Neural cell (in vitro differentiated cells): ENCODE results near the gene DRAM1. TPM values are rescaled to one million over a fixed set of nuclear protein-coding genes. Genes with fewer than 3 reads are reported as not detected.

Experiments
- H2AFZ ChIP-seq: fragments of 200-600, 300-800 bp; sonication (generic), shearing (Covaris generic); 2 replicates; pipeline ENCODE4 v1.6.0; 2014; ENCODE audit warnings: low read depth, mild to moderate bottlenecking, antibody characterized with exemption, low read length, moderate library complexity
- H3F3A ChIP-seq: fragments of 200-600 bp; shearing (Covaris generic); 2 replicates; pipeline ENCODE4 v1.6.1; 2016; ENCODE audit warnings: mild to moderate bottlenecking, moderate library complexity, mixed read lengths, antibody characterized with exemption, low read length; ENCODE audit not compliant: insufficient read depth, poor library complexity, severe bottlenecking
- H3K27ac ChIP-seq: fragments of 200-600, 300-800 bp; sonication (generic), shearing (Covaris generic); 2 replicates; pipeline ENCODE4 v1.5.1; 2014; ENCODE audit warnings: mild to moderate bottlenecking, low read length, moderate library complexity
- H3K27me3 ChIP-seq: fragments of 300-800, 200-600 bp; sonication (generic), shearing (Covaris generic); 2 replicates; pipeline ENCODE4 v1.6.0; 2014; ENCODE audit warnings: mild to moderate bottlenecking, low read depth, low read length, moderate library complexity; ENCODE audit not compliant: insufficient read depth
- H3K36me3 ChIP-seq: fragments of 300-800, 200-600 bp; sonication (generic), shearing (Covaris generic); 2 replicates; pipeline ENCODE4 v1.5.1; 2014; ENCODE audit warnings: mild to moderate bottlenecking, antibody characterized with exemption, low read length, moderate library complexity; ENCODE audit not compliant: insufficient read depth
- H3K4me2 ChIP-seq: fragments of 300-800, 200-600 bp; sonication (generic), shearing (Covaris generic); 2 replicates; pipeline ENCODE4 v1.6.0; 2014; ENCODE audit warnings: mild to moderate bottlenecking, low read length
- H3K4me3 ChIP-seq: fragments of 300-800, 200-600 bp; sonication (generic), shearing (Covaris generic); 2 replicates; pipeline ENCODE4 v1.5.1; 2014; ENCODE audit warnings: mild to moderate bottlenecking, low read length, moderate library complexity
- H3K79me2 ChIP-seq: fragments of 200-600 bp; shearing (Covaris generic); replicated peaks from 2 replicates; pipeline ENCODE4 v1.6.0; 2014; ENCODE audit warnings: mild to moderate bottlenecking, low read length, moderate library complexity; ENCODE audit not compliant: insufficient read depth
- H3K9ac ChIP-seq: fragments of 300-800, 200-600 bp; sonication (generic), shearing (Covaris generic); 2 replicates; pipeline ENCODE4 v1.6.1; 2016; ENCODE audit warnings: mild to moderate bottlenecking, low read length, mixed read lengths
- H3K9me2 ChIP-seq: fragments of 200-600 bp; shearing (Covaris generic); 2 replicates; pipeline ENCODE4 v1.6.1; 2016; ENCODE audit warnings: mild to moderate bottlenecking, low read length, mixed read lengths; ENCODE audit not compliant: insufficient read depth
- H3K9me3 ChIP-seq: fragments of 200-600, 300-800 bp; sonication (generic), shearing (Covaris generic); 2 replicates; pipeline ENCODE4 v1.6.1; 2016; ENCODE audit warnings: mild to moderate bottlenecking, mixed run types, low read length, moderate library complexity, mixed read lengths
- H4K20me1 ChIP-seq: fragments of 200-600 bp; shearing (Covaris generic); 2 replicates; pipeline ENCODE4 v1.6.1; 2016; ENCODE audit warnings: mild to moderate bottlenecking, mixed run types; ENCODE audit not compliant: insufficient read depth
- EP300 ChIP-seq: fragments of 450-650 bp; conservative IDR thresholded peaks from 2 replicates; pipeline ENCODE4 v1.6.1; 2014; ENCODE audit warnings: antibody characterized with exemption, mild to moderate bottlenecking, moderate library complexity; ENCODE audit not compliant: poor library complexity, severe bottlenecking
- EZH2 ChIP-seq: fragments of 200-600, 300-800 bp; shearing (Covaris generic), sonication (generic); IDR thresholded peaks from 2 replicates; pipeline ENCODE4 v1.6.1; 2014; ENCODE audit warnings: antibody characterized with exemption, low read length, borderline replicate concordance, mild to moderate bottlenecking; ENCODE audit not compliant: insufficient read depth, poor library complexity, severe bottlenecking
- MXI1 ChIP-seq: fragments of 450-650 bp; conservative IDR thresholded peaks from 2 replicates; pipeline ENCODE4 v1.6.1; 2014; ENCODE audit warnings: antibody characterized with exemption, mild to moderate bottlenecking; ENCODE audit not compliant: poor library complexity, severe bottlenecking
- POLR2AphosphoS5 ChIP-seq: IDR thresholded peaks from 2 replicates; pipeline ENCODE4 v1.6.1; 2012
- RAD21 ChIP-seq: fragments of 450-650 bp; conservative IDR thresholded peaks from 2 replicates; pipeline ENCODE4 v1.6.1; 2014; ENCODE audit warnings: antibody characterized with exemption, mild to moderate bottlenecking, moderate library complexity
- SMC3 ChIP-seq: fragments of 450-650 bp; conservative IDR thresholded peaks from 2 replicates; pipeline ENCODE4 v1.6.1; 2014; ENCODE audit warnings: antibody characterized with exemption, mild to moderate bottlenecking, moderate library complexity; ENCODE audit not compliant: poor library complexity
- TAF1 ChIP-seq: IDR thresholded peaks from 2 replicates; pipeline ENCODE4 v1.6.1; 2012; ENCODE audit warnings: low read depth
- polyA plus RNA-seq: library from polyadenylated mRNA; depleted of rRNA; stranded (reverse); fragments of >200 nt; gene quantifications from 2 replicates; pipeline ENCODE4 v1.2.3, GENCODE V29; 2014
- TF ChIP-seq, protein P1 (sequence below): IDR thresholded peaks from 2 replicates; pipeline ENCODE4 v1.6.1; 2012; ENCODE audit warnings: borderline replicate concordance
- TF ChIP-seq, protein P2 (sequence below): fragments of 450-650 bp; IDR thresholded peaks from 2 replicates; pipeline ENCODE4 v1.5.1; 2014; ENCODE audit warnings: antibody characterized with exemption, mild to moderate bottlenecking, moderate library complexity; ENCODE audit not compliant: poor library complexity, severe bottlenecking

The DRAM1 gene
- polyA plus RNA-seq, 1 donor from 2014 or later: 0.17 TPM

DNA sequence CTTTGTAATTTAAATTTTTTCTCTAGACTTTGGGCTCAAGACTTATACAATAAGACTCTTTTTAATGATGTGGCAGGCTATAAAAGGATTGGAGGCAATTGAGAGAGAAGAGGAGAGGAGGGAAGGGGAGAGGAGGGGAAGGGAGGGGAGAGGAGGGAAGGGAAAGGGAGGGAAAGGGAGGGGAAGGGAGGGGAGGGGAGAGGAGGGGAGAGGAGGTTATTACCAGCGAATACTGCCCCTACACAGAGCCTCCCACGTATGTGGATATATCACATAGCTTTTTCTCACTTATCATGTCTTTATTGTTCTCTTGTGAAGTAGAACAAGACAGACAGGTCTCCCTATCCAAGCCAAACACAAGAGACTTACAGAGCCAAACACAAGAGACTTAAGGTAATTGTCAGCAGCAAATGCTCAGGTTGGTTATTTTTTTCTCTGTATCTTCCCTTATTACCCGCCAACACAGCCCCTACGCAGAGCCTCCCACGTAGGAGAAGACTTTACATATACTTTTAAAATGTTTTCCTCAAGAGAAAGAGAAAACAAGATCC lies 63.1 kb downstream of the DRAM1 start:
- Histone ChIP-seq H2AFZ (no peak overlapping the region), H3K4me2 (no peak overlapping the region)

DNA sequence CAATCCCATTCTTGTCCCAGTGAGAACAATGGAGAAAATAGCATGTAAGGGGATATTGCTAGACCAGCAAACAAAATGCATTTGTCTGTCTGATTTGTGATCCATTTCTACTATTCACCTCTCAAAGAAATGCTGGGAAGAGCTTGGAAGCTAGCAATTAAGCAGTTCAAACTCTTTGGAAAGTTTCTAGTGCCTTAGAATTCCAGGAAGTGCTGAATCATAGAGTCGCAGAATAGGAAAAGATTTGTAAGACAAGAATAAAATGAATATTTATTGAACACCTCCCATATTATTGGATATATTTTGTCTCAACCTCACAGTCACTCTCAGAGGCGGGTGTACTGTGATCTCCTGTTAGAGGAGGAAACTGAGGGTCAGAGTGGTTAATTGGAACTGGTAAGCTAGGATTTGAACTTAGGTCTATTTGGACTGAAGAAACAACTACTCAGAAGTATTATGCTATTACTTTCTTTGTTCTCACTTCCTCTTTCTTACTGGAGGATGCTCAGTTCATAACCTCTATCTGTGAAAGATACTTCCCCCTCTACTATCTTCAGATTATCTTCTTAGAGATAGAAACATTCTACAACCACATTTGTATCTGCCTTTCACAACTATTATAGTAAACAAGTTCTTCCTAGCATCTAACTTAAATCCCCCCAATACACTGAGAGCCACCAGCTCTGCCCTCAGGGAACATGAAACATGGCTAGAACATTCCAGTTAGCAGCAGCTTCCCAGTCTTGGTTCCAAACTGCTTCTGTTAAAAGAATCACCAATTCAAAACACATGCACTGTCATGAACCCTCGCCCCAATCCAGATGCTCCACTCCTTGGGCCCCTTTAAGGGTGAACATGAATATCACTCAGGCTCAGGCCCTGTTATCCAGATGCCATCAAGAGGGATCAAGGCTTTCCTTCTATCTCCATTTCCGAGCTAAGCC lies 64.2 kb downstream of the DRAM1 start:
- Histone ChIP-seq H3K36me3 (no peaks in the 10 kb centered on the region), H3K27me3 (no peaks in the 10 kb centered on the region)

More for the DNA sequence above, 63.1 kb downstream of the DRAM1 start:
- TF ChIP-seq, protein P1, sequence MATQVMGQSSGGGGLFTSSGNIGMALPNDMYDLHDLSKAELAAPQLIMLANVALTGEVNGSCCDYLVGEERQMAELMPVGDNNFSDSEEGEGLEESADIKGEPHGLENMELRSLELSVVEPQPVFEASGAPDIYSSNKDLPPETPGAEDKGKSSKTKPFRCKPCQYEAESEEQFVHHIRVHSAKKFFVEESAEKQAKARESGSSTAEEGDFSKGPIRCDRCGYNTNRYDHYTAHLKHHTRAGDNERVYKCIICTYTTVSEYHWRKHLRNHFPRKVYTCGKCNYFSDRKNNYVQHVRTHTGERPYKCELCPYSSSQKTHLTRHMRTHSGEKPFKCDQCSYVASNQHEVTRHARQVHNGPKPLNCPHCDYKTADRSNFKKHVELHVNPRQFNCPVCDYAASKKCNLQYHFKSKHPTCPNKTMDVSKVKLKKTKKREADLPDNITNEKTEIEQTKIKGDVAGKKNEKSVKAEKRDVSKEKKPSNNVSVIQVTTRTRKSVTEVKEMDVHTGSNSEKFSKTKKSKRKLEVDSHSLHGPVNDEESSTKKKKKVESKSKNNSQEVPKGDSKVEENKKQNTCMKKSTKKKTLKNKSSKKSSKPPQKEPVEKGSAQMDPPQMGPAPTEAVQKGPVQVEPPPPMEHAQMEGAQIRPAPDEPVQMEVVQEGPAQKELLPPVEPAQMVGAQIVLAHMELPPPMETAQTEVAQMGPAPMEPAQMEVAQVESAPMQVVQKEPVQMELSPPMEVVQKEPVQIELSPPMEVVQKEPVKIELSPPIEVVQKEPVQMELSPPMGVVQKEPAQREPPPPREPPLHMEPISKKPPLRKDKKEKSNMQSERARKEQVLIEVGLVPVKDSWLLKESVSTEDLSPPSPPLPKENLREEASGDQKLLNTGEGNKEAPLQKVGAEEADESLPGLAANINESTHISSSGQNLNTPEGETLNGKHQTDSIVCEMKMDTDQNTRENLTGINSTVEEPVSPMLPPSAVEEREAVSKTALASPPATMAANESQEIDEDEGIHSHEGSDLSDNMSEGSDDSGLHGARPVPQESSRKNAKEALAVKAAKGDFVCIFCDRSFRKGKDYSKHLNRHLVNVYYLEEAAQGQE: no peak
- TF ChIP-seq EZH2 (no peak), RAD21 (no peak)
- no peak overlapping the region for H3K9ac ChIP-seq
- H3K36me3 ChIP-seq: no peaks in the 10 kb centered on the region
- no peaks in the 10 kb centered on the region for H3K27me3 ChIP-seq
- H4K20me1 ChIP-seq: no peaks in the 10 kb centered on the region
- H3K27ac ChIP-seq: no peak overlapping the region
- H3K9me3 ChIP-seq: no peaks in the 10 kb centered on the region
- no peaks in the 10 kb centered on the region for H3K9me2 ChIP-seq
- no peak overlapping the region for H3K4me3 ChIP-seq
- H3F3A ChIP-seq: no peaks in the 10 kb centered on the region
- H3K79me2 ChIP-seq: no peaks in the 10 kb centered on the region

More for the DNA sequence above, 64.2 kb downstream of the DRAM1 start:
- H4K20me1 ChIP-seq: no peaks in the 10 kb centered on the region
- no peaks in the 10 kb centered on the region for H3F3A ChIP-seq
- H3K27ac ChIP-seq: no peak overlapping the region
- TF ChIP-seq TAF1: no peak
- TF ChIP-seq, protein P2, sequence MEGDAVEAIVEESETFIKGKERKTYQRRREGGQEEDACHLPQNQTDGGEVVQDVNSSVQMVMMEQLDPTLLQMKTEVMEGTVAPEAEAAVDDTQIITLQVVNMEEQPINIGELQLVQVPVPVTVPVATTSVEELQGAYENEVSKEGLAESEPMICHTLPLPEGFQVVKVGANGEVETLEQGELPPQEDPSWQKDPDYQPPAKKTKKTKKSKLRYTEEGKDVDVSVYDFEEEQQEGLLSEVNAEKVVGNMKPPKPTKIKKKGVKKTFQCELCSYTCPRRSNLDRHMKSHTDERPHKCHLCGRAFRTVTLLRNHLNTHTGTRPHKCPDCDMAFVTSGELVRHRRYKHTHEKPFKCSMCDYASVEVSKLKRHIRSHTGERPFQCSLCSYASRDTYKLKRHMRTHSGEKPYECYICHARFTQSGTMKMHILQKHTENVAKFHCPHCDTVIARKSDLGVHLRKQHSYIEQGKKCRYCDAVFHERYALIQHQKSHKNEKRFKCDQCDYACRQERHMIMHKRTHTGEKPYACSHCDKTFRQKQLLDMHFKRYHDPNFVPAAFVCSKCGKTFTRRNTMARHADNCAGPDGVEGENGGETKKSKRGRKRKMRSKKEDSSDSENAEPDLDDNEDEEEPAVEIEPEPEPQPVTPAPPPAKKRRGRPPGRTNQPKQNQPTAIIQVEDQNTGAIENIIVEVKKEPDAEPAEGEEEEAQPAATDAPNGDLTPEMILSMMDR: no peak
- TF ChIP-seq EZH2: no peak
- no peak for TF ChIP-seq POLR2AphosphoS5
- no peak for TF ChIP-seq RAD21
- TF ChIP-seq EP300: no peak
- no peak for TF ChIP-seq SMC3
- TF ChIP-seq MXI1: no peak
- TF ChIP-seq, protein P1: no peak
- no peak overlapping the region for H3K9ac ChIP-seq
- no peaks in the 10 kb centered on the region for H3K9me2 ChIP-seq
- H3K4me2 ChIP-seq: no peak overlapping the region
- no peaks in the 10 kb centered on the region for H3K79me2 ChIP-seq
- no peak overlapping the region for H3K4me3 ChIP-seq
- no peaks in the 10 kb centered on the region for H3K9me3 ChIP-seq
- H2AFZ ChIP-seq: no peak overlapping the region
